Measurements from ENCODE around the gene MPL.

MPL gene

GRCh38 chr1:43296207-43296606, 41.4 kb upstream of the MPL start:
- peaks cover 4% of the 10 kb centered on the region for H3K4me1 ChIP-seq (ENCODE audit: control insufficient read depth, insufficient read depth, low read length)
- POLR2A ChIA-PET, result no interaction called here
- H3K4me3 ChIP-seq (ENCODE audit: low read depth, low read length), result no peak overlapping the region
- no peaks in the 10 kb centered on the region for H3K36me3 ChIP-seq (ENCODE audit: control insufficient read depth in 2 of 2, insufficient read depth in 1 of 2, low read length in 2 of 2)
- H3K9me3 ChIP-seq (ENCODE audit: control insufficient read depth, insufficient read depth, low read depth, low read length), result no peaks in the 10 kb centered on the region
- no peak overlapping the region for H3K27ac ChIP-seq (ENCODE audit: extremely low read depth, low read depth, low read length)
- TF ChIP-seq ZNF146 (tag by site-specific recombination; IDR thresholded peaks at IDR 0.05), result no peak
- TF ChIP-seq KLF17 (tag by site-specific recombination; IDR thresholded peaks at IDR 0.05), result no peak
- no peak for TF ChIP-seq SCRT1 (tag by site-specific recombination; IDR thresholded peaks at IDR 0.05; ENCODE audit: borderline replicate concordance)
- CTCF ChIA-PET, result no interaction called here

GRCh38 chr1:43298055-43298454, 39.6 kb upstream of the MPL start:
- Histone ChIP-seq H3K9me3 (ENCODE audit: control insufficient read depth, insufficient read depth, low read depth, low read length) (no peaks in the 10 kb centered on the region), H3K27ac (ENCODE audit: extremely low read depth, low read depth, low read length) (no peak overlapping the region), H3K4me1 (ENCODE audit: control insufficient read depth, insufficient read depth, low read length) (peaks cover 4% of the 10 kb centered on the region), H3K4me3 (ENCODE audit: low read depth, low read length) (no peak overlapping the region), H3K36me3 (ENCODE audit: control insufficient read depth in 2 of 2, insufficient read depth in 1 of 2, low read length in 2 of 2) (no peaks in the 10 kb centered on the region)
- ChIA-PET POLR2A (no interaction called here), CTCF (no interaction called here)
- TF ChIP-seq ZSCAN18 (tag by site-specific recombination; IDR thresholded peaks at IDR 0.05), result no peak
- TF ChIP-seq ZNF747 (tag by site-specific recombination; IDR thresholded peaks at IDR 0.05), result no peak
- TF ChIP-seq ZNF19 (tag by site-specific recombination; IDR thresholded peaks at IDR 0.05; ENCODE audit: low read depth), result no peak
- TF ChIP-seq ZNF623 (tag by site-specific recombination; IDR thresholded peaks at IDR 0.05), result no peak
- TF ChIP-seq ZBTB1 (tag by site-specific recombination; IDR thresholded peaks at IDR 0.05), result no peak
- no peak for TF ChIP-seq ZNF121 (tag by site-specific recombination; IDR thresholded peaks at IDR 0.05)
- no peak for TF ChIP-seq ELK4 (IDR thresholded peaks at IDR 0.05; ENCODE audit: borderline replicate concordance, low read depth, low read length)

GRCh38 chr1:43299101-43299500, 38.5 kb upstream of the MPL start:
- Histone ChIP-seq H3K4me1 (ENCODE audit: control insufficient read depth, insufficient read depth, low read length) (peaks cover 4% of the 10 kb centered on the region), H3K27ac (ENCODE audit: extremely low read depth, low read depth, low read length) (no peak overlapping the region), H3K4me3 (ENCODE audit: low read depth, low read length) (no peak overlapping the region), H3K9me3 (ENCODE audit: control insufficient read depth, insufficient read depth, low read depth, low read length) (no peaks in the 10 kb centered on the region), H3K36me3 (ENCODE audit: control insufficient read depth in 2 of 2, insufficient read depth in 1 of 2, low read length in 2 of 2) (no peaks in the 10 kb centered on the region)
- ChIA-PET CTCF (no interaction called here), POLR2A (no interaction called here)
- TF ChIP-seq ZNF560 (tag by site-specific recombination; IDR thresholded peaks at IDR 0.05; ENCODE audit: borderline replicate concordance) (no peak), ZNF416 (tag by site-specific recombination; IDR thresholded peaks at IDR 0.05) (no peak), ZNF501 (tag by site-specific recombination; IDR thresholded peaks at IDR 0.05) (no peak), FEZF1 (tag by site-specific recombination; IDR thresholded peaks at IDR 0.05) (no peak), ZNF529 (tag by site-specific recombination; IDR thresholded peaks at IDR 0.05; ENCODE audit: insufficient replicate concordance) (no peak), ZNF112 (tag by site-specific recombination; IDR thresholded peaks at IDR 0.05) (no peak), ZFP37 (tag by site-specific recombination; IDR thresholded peaks at IDR 0.05) (no peak), ZEB2 (tag by site-specific recombination; IDR thresholded peaks at IDR 0.05) (no peak), ZXDB (tag by site-specific recombination; IDR thresholded peaks at IDR 0.05) (no peak), SP2 (tag by site-specific recombination; IDR thresholded peaks at IDR 0.05) (no peak), ZNF394 (tag by site-specific recombination; IDR thresholded peaks at IDR 0.05; ENCODE audit: borderline replicate concordance) (no peak), ZNF175 (tag by site-specific recombination; IDR thresholded peaks at IDR 0.05) (no peak), BCL6B (tag by site-specific recombination; IDR thresholded peaks at IDR 0.05) (no peak), ZNF133 (tag by site-specific recombination; IDR thresholded peaks at IDR 0.05) (no peak), BCL11B (tag by site-specific recombination; IDR thresholded peaks at IDR 0.05; ENCODE audit: low read depth) (no peak), ZBTB26 (tag by site-specific recombination; optimal IDR thresholded peaks at IDR 0.05) (no peak)

All from HEK293 (cell line).